GM23338 (cell line): Measurements from ENCODE around the gene PHYHD1. TPM values are rescaled to one million over a fixed set of nuclear protein-coding genes. Genes with fewer than 3 reads are reported as not detected.

Source experiments
- ATAC-seq: fragments of 200-7000 bp; cut with Tn5 transposase; 3 replicates; pipeline ENCODE4 v1.9.1; 2020
- DNase-seq: peaks from one replicate; pipeline ENCODE4 v3.0.0-alpha.2; 2015; ENCODE audit warnings: low spot score
- H2AFZ ChIP-seq: fragments of 200-600 bp; sonication (generic); 2 replicates; pipeline ENCODE4 v1.8.0; 2016; ENCODE audit warnings: antibody characterized with exemption, mild to moderate bottlenecking, moderate library complexity
- H3F3A ChIP-seq: fragments of 200-600 bp; sonication (generic); replicated peaks from 2 replicates; pipeline ENCODE4 v1.8.0; 2017; ENCODE audit warnings: antibody characterized with exemption, mixed run types, low read depth
- H3K27ac ChIP-seq: fragments of 200-600 bp; sonication (generic); 2 replicates; pipeline ENCODE4 v1.6.1; 2016; ENCODE audit warnings: low read depth
- H3K27me3 ChIP-seq: fragments of 200-600 bp; sonication (generic); 2 replicates; pipeline ENCODE4 v1.8.0; 2016; ENCODE audit warnings: mild to moderate bottlenecking, mixed run types, moderate library complexity; ENCODE audit not compliant: insufficient read depth
- H3K36me3 ChIP-seq: fragments of 200-600 bp; sonication (generic); 2 replicates; pipeline ENCODE4 v1.8.0; 2016; ENCODE audit warnings: mild to moderate bottlenecking; ENCODE audit not compliant: insufficient read depth
- H3K4me1 ChIP-seq: fragments of 200-600 bp; sonication (generic); 2 replicates; pipeline ENCODE4 v1.8.0; 2016; ENCODE audit warnings: mild to moderate bottlenecking, moderate library complexity; ENCODE audit not compliant: insufficient read depth
- H3K4me2 ChIP-seq: fragments of 200-600 bp; sonication (generic); 2 replicates; pipeline ENCODE4 v1.7.1; 2017; ENCODE audit warnings: mixed run types
- H3K4me3 ChIP-seq: fragments of 200-600 bp; sonication (generic); 2 replicates; pipeline ENCODE4 v1.6.1; 2016; ENCODE audit warnings: mixed run types
- H3K79me2 ChIP-seq: fragments of 200-600 bp; sonication (generic); replicated peaks from 2 replicates; pipeline ENCODE4 v1.8.0; 2017; ENCODE audit warnings: mild to moderate bottlenecking; ENCODE audit not compliant: insufficient read depth
- H3K9me2 ChIP-seq: fragments of 200-600 bp; sonication (generic); 2 replicates; pipeline ENCODE4 v1.8.0; 2017; ENCODE audit not compliant: insufficient read depth
- H4K20me1 ChIP-seq: fragments of 200-600 bp; sonication (generic); replicated peaks from 2 replicates; pipeline ENCODE4 v1.8.0; 2017; ENCODE audit warnings: mild to moderate bottlenecking; ENCODE audit not compliant: insufficient read depth
- H3K27ac Mint-ChIP-seq: 2 replicates; pipeline ENCODE4 v1.8.0; 2020; ENCODE audit warnings: inconsistent platforms, mild to moderate bottlenecking, moderate library complexity, mixed read lengths
- H3K27me3 Mint-ChIP-seq: 3 replicates; pipeline ENCODE4 v1.8.0; 2022; ENCODE audit warnings: low read depth, mild to moderate bottlenecking, moderate library complexity, mixed read lengths, inconsistent platforms; ENCODE audit not compliant: insufficient read depth, poor library complexity
- H3K36me3 Mint-ChIP-seq: 3 replicates; pipeline ENCODE4 v1.8.0; 2021; ENCODE audit warnings: low read depth, mild to moderate bottlenecking, inconsistent platforms, moderate library complexity, mixed read lengths
- H3K4me1 Mint-ChIP-seq: 3 replicates; pipeline ENCODE4 v1.8.0; 2020; ENCODE audit warnings: mild to moderate bottlenecking, inconsistent platforms, mixed read lengths
- H3K4me3 Mint-ChIP-seq: 3 replicates; pipeline ENCODE4 v1.8.0; 2021; ENCODE audit warnings: moderate library complexity, mild to moderate bottlenecking, inconsistent platforms, mixed read lengths
- H3K9me3 Mint-ChIP-seq: 3 replicates; pipeline ENCODE4 v1.8.0; 2020; ENCODE audit warnings: moderate library complexity, mild to moderate bottlenecking, inconsistent platforms, mixed read lengths
- CREB1 ChIP-seq: fragments of 250-450 bp; sonication (Bioruptor Pico); IDR thresholded peaks from 2 replicates; pipeline ENCODE4 v1.5.0; 2020; ENCODE audit warnings: low read depth, mild to moderate bottlenecking, moderate library complexity
- CTCF ChIP-seq, 2 experiments: fragments of 200-600 bp in 1 of 2; sonication (generic) in 1 of 2; conservative IDR thresholded peaks; 2 replicates each; pipeline versions ENCODE4 v1.5.1 to v1.6.1; 2016 to 2017; ENCODE audit warnings: antibody characterized with exemption in 2 of 2, low read depth in 2 of 2, mild to moderate bottlenecking in 2 of 2, moderate library complexity in 1 of 2
- ETS1 ChIP-seq: IDR thresholded peaks from 2 replicates; pipeline ENCODE4 v1.6.1; 2016; ENCODE audit warnings: antibody characterized with exemption
- EZH2 ChIP-seq: fragments of 200-600 bp; sonication (generic); IDR thresholded peaks from one replicate; pipeline ENCODE4 v1.8.0; 2017; ENCODE audit warnings: antibody characterized with exemption, mild to moderate bottlenecking, low read depth; ENCODE audit not compliant: unreplicated experiment
- EZH2phosphoT487 ChIP-seq: fragments of 200-600 bp; sonication (generic); IDR thresholded peaks from one replicate; pipeline ENCODE4 v1.8.1; 2018; ENCODE audit warnings: antibody characterized with exemption; ENCODE audit not compliant: unreplicated experiment
- JUNB ChIP-seq: IDR thresholded peaks from one replicate; pipeline ENCODE4 v1.6.1; 2016; ENCODE audit warnings: antibody characterized with exemption; ENCODE audit not compliant: unreplicated experiment
- NANOG ChIP-seq: IDR thresholded peaks from 2 replicates; pipeline ENCODE4 v1.6.1; 2016; ENCODE audit warnings: antibody characterized with exemption, borderline replicate concordance
- POLR2AphosphoS5 ChIP-seq: IDR thresholded peaks from 2 replicates; pipeline ENCODE4 v1.6.1; 2016; ENCODE audit warnings: antibody characterized with exemption, low read depth
- REST ChIP-seq: IDR thresholded peaks from one replicate; pipeline ENCODE4 v1.6.1; 2018; ENCODE audit warnings: antibody characterized with exemption; ENCODE audit not compliant: unreplicated experiment
- STAT1 ChIP-seq: IDR thresholded peaks from one replicate; pipeline ENCODE4 v1.6.1; 2016; ENCODE audit warnings: antibody characterized with exemption; ENCODE audit not compliant: unreplicated experiment
- ZNF114 ChIP-seq: fragments of 250-450 bp; sonication (Bioruptor Pico); IDR thresholded peaks from 2 replicates; pipeline ENCODE4 v1.5.0; 2020; ENCODE audit warnings: mild to moderate bottlenecking, moderate library complexity
- ZNF331 ChIP-seq: fragments of 250-450 bp; sonication (Bioruptor Pico); IDR thresholded peaks from 2 replicates; pipeline ENCODE4 v1.5.0; 2020; ENCODE audit warnings: low read depth, mild to moderate bottlenecking, moderate library complexity
- ZNF462 ChIP-seq: fragments of 250-450 bp; sonication (Bioruptor Pico); IDR thresholded peaks from 2 replicates; pipeline ENCODE4 v1.5.0; 2020; ENCODE audit warnings: mild to moderate bottlenecking, moderate library complexity
- polyA plus RNA-seq: library from polyadenylated mRNA; unstranded; fragments of >200 nt; fragmentation: Nextera tagmentation; extraction: Ambion mirVana; gene quantifications from 2 replicates; pipeline ENCODE4 v1.2.1, GENCODE V29; 2016
- total RNA-seq: library from RNA; depleted of rRNA; stranded (reverse); fragments of >200 nt; shearing (Covaris generic); gene quantifications from 2 replicates; pipeline ENCODE4 v1.2.3, GENCODE V29; 2014

The PHYHD1 gene
- total and polyA plus RNA-seq, 2 experiments from 2014 or later, result 10.4 to 16.8 TPM

GRCh38 chr9:128894764-128895163, 26.0 kb upstream of the PHYHD1 start (continued):
- TF ChIP-seq STAT1 (no peak), ZNF331 (CRISPR knock-in tag) (no peak)

- Mint-ChIP-seq H3K36me3 (peaks cover 54% of the 10 kb centered on the region), H3K4me1 (peaks cover 44% of the 10 kb centered on the region), H3K27me3 (peaks cover 4% of the 10 kb centered on the region), H3K27ac (peak overlapping the region; percentile 15; the same call in 1 of the 2 replicates), H3K9me3 (no peaks in the 10 kb centered on the region), H3K4me3 (no peak overlapping the region)
- peaks cover 11% of the 10 kb centered on the region; the same call in 1 of the 2 replicates for H3K4me1 ChIP-seq
- H3K4me3 ChIP-seq, result no peak overlapping the region
- peak; percentile 54 for DNase-seq
- H3K36me3 ChIP-seq, result peaks cover 11% of the 10 kb centered on the region
- no peaks in the 10 kb centered on the region for H3K27me3 ChIP-seq
- peaks cover 70% of the 10 kb centered on the region for H3K79me2 ChIP-seq
- no peak for TF ChIP-seq REST
- no peak for TF ChIP-seq POLR2AphosphoS5
- no peak for TF ChIP-seq CTCF (conservative IDR thresholded peaks at IDR 0.05; ENCODE audit: low read depth in 2 of 2)
- no peak for TF ChIP-seq ZNF462 (CRISPR knock-in tag)
- no peak for TF ChIP-seq STAT1
- no peak for TF ChIP-seq ZNF114
- no peak for TF ChIP-seq ZNF331 (CRISPR knock-in tag)
- no peak for TF ChIP-seq CREB1 (CRISPR knock-in tag)
- no peak for TF ChIP-seq JUNB
- no peak for TF ChIP-seq EZH2phosphoT487
- TF ChIP-seq EZH2, result no peak
- TF ChIP-seq NANOG, result no peak
- no peak for TF ChIP-seq ETS1
- no peaks in the 10 kb centered on the region for H3K9me2 ChIP-seq
- H3F3A ChIP-seq, result 0 out of 2 replicates have a peak, but pooled peaks cover 3% of the 10 kb centered on the region
- H3K4me2 ChIP-seq, result no peak overlapping the region
- H4K20me1 ChIP-seq, result peaks cover 36% of the 10 kb centered on the region
- peak; percentile 90 for ATAC-seq
- no peak overlapping the region; the same call in 1 of the 2 replicates for H3K27ac ChIP-seq
- no peak overlapping the region for H2AFZ ChIP-seq
Measured at GRCh38 chr9:128895556-128895955, 25.2 kb upstream of the PHYHD1 start.
